A549 (cell line): ENCODE results near the gene WFDC1.

Experiments used
- CHD2 ChIP-seq: fragments of 150-350 bp; IDR thresholded peaks from 2 replicates; pipeline ENCODE4 v1.6.1; 2014; ENCODE audit warnings: low read length; ENCODE audit not compliant: partially characterized antibody
- CHD4 ChIP-seq: fragments of 200-600 bp; sonication (generic); IDR thresholded peaks from 2 replicates; pipeline ENCODE4 v1.6.1; 2016; ENCODE audit warnings: antibody characterized with exemption, mild to moderate bottlenecking, borderline replicate concordance
- CTCF ChIP-seq: fragments of >200 bp; sonication (Bioruptor Twin); formaldehyde crosslinking; IDR thresholded peaks from 3 replicates; pipeline ENCODE4 v1.5.1; 2016
- E2F6 ChIP-seq: IDR thresholded peaks from 2 replicates; pipeline ENCODE4 v1.6.1; 2012; ENCODE audit warnings: low read depth, borderline replicate concordance
- EP300 ChIP-seq, 2 experiments: fragments of >200 bp; sonication (Bioruptor Twin); formaldehyde crosslinking; IDR thresholded peaks; 2 replicates in 1 of 2; 3 replicates in 1 of 2; pipeline ENCODE4 v1.6.1; 2016 to 2017
- HDAC2 ChIP-seq: fragments of 200-600 bp; sonication (generic); IDR thresholded peaks from 2 replicates; pipeline ENCODE4 v1.6.1; 2016
- JUNB ChIP-seq: fragments of >200 bp; sonication (Bioruptor Twin); formaldehyde crosslinking; IDR thresholded peaks from 2 replicates; pipeline ENCODE4 v1.6.1; 2016
- MAX ChIP-seq: IDR thresholded peaks from 2 replicates; pipeline ENCODE4 v1.6.1; 2012
- PHF8 ChIP-seq: fragments of 200-600 bp; sonication (generic); IDR thresholded peaks from 2 replicates; pipeline ENCODE4 v1.6.1; 2016; ENCODE audit warnings: low read depth, mild to moderate bottlenecking, antibody characterized with exemption, moderate library complexity, borderline replicate concordance
- POLR2A ChIP-seq: IDR thresholded peaks from 2 replicates; pipeline ENCODE4 v1.6.1; 2012; ENCODE audit warnings: mild to moderate bottlenecking, low read length
- REST ChIP-seq: fragments of 200-600 bp; sonication (generic); IDR thresholded peaks from 2 replicates; pipeline ENCODE4 v1.6.1; 2016; ENCODE audit warnings: antibody characterized with exemption, mild to moderate bottlenecking, moderate library complexity
- RFX5 ChIP-seq: fragments of 450-650 bp; IDR thresholded peaks from 2 replicates; pipeline ENCODE4 v1.7.1; 2014; ENCODE audit warnings: antibody characterized with exemption, mild to moderate bottlenecking, moderate library complexity
- USF2 ChIP-seq: fragments of 450-650 bp; IDR thresholded peaks from 2 replicates; pipeline ENCODE4 v1.6.1; 2014; ENCODE audit warnings: antibody characterized with exemption
- ZNF302 ChIP-seq: fragments of 250-450 bp; sonication (Bioruptor Pico); IDR thresholded peaks from 2 replicates; pipeline ENCODE4 v1.9.0; 2021; ENCODE audit warnings: inconsistent platforms, mild to moderate bottlenecking, moderate library complexity

GRCh38 chr16:84246679-84247077, 48.0 kb upstream of the WFDC1 start:
- TF ChIP-seq MAX = no peak
- TF ChIP-seq EP300 (IDR thresholded peaks at IDR 0.05) = no peak
- no peak for TF ChIP-seq USF2
- TF ChIP-seq CTCF = no peak
- TF ChIP-seq CHD4 = no peak
- no peak for TF ChIP-seq CHD2
- no peak for TF ChIP-seq ZNF302 (CRISPR knock-in tag)
- no peak for TF ChIP-seq POLR2A
- no peak for TF ChIP-seq HDAC2
- TF ChIP-seq JUNB = no peak
- no peak for TF ChIP-seq REST
- no peak for TF ChIP-seq PHF8
- TF ChIP-seq RFX5 = no peak
- no peak for TF ChIP-seq E2F6
